GM12891 (cell line): Measurements from ENCODE around the gene VSTM2B.

ENCODE experiments used
- POLR2A ChIP-seq: IDR thresholded peaks from 2 replicates; pipeline ENCODE4 v1.6.1; 2011; ENCODE audit warnings: low read depth, low read length, control low read depth
- POLR2AphosphoS5 ChIP-seq: IDR thresholded peaks from 2 replicates; pipeline ENCODE4 v1.6.1; 2011; ENCODE audit warnings: low read depth, low read length, control low read depth
- SPI1 ChIP-seq: IDR thresholded peaks from 2 replicates; pipeline ENCODE4 v1.6.1; 2011; ENCODE audit warnings: low read depth, low read length, control low read depth

GRCh38 chr19:29528350-29528945 is 2.7 kb downstream of the VSTM2B start:
- TF ChIP-seq POLR2A (no peak), POLR2AphosphoS5 (no peak), SPI1 (no peak)
